MCF 10A (cell line): Measurements from ENCODE around the gene SHQ1. TPM values are rescaled to one million over a fixed set of nuclear protein-coding genes. Genes with fewer than 3 reads are reported as not detected.

Experiments
- BruUV-seq: library from RNA; stranded (reverse); fragments of 400-500 nt; replicated peaks from 2 replicates; lab custom pipeline; 2021; lab: Mats Ljungman, UMichigan
- CTCF ChIA-PET: fragments of 300-600 bp; sonication (Branson Sonifier 250); formaldehyde crosslinking; extraction: SDS; loops from one replicate; lab custom pipeline; 2021; ENCODE audit warnings: antibody characterized with exemption, inconsistent platforms; lab: Yijun Ruan, JAX
- POLR2A ChIA-PET: fragments of 300-600, 350-650 bp; sonication (Branson Sonifier 250); formaldehyde crosslinking; extraction: SDS; loops from one replicate; lab custom pipeline; 2020; ENCODE audit warnings: antibody characterized with exemption, inconsistent platforms; lab: Yijun Ruan, JAX
- DNase-seq: peaks from one replicate; pipeline ENCODE4 v3.0.0-alpha.2; 2018; ENCODE audit not compliant: unreplicated experiment
- H3K27ac Mint-ChIP-seq: one replicate; pipeline ENCODE4 v1.8.0; 2022; ENCODE audit warnings: mild to moderate bottlenecking, low read depth, mixed read lengths; ENCODE audit not compliant: unreplicated experiment
- H3K27me3 Mint-ChIP-seq: one replicate; pipeline ENCODE4 v1.8.0; 2022; ENCODE audit warnings: mixed read lengths; ENCODE audit not compliant: insufficient read depth, unreplicated experiment
- H3K36me3 Mint-ChIP-seq: one replicate; pipeline ENCODE4 v1.8.0; 2022; ENCODE audit warnings: mild to moderate bottlenecking, moderate library complexity, mixed read lengths; ENCODE audit not compliant: insufficient read depth, unreplicated experiment
- H3K4me1 Mint-ChIP-seq: one replicate; pipeline ENCODE4 v1.8.0; 2022; ENCODE audit warnings: mixed read lengths; ENCODE audit not compliant: insufficient read depth, unreplicated experiment
- H3K4me3 Mint-ChIP-seq: one replicate; pipeline ENCODE4 v1.8.0; 2022; ENCODE audit warnings: mild to moderate bottlenecking, moderate library complexity, mixed read lengths; ENCODE audit not compliant: unreplicated experiment
- H3K9me3 Mint-ChIP-seq: one replicate; pipeline ENCODE4 v1.8.0; 2022; ENCODE audit warnings: mixed read lengths; ENCODE audit not compliant: unreplicated experiment
- intact Hi-C: fragments of 100-400 bp; cut with micrococcal nuclease; formaldehyde crosslinking; loops from 2 replicates; pipeline ENCODE4 v1.14.1; 2022
- total RNA-seq: library from RNA; stranded (reverse); gene quantifications from 2 replicates; pipeline ENCODE4 v1.2.3, GENCODE V29; 2022
- TF ChIP-seq, protein P1 (sequence below): fragments of 200-600 bp; IDR thresholded peaks from one replicate; pipeline ENCODE4 v1.8.0; 2022; ENCODE audit warnings: antibody characterized with exemption, mild to moderate bottlenecking; ENCODE audit not compliant: unreplicated experiment

Gene SHQ1
- total RNA-seq, 1 experiment from 2014 or later = 17.4 TPM

DNA sequence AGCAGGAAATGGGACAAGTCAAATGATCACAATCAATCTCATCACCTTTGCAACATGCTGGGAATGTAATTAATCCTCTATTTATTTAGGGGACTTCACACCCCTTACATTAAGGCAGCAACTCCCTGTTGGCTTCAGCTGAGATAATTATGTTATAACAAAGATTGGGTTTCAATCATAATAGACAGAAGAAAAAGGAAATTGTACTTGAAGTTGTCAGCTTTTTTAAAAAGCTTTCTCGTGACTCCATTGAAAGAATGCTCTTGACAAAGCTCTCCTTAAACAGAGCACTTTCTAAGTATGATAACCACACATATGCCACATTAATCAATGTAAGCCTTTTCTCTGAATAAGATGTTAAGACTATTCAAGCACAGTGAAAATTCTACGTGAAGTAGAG, 65.7 kb downstream of the SHQ1 start:
- H3K4me3 Mint-ChIP-seq = no peak overlapping the region
- DNase-seq = no peak
- ChIA-PET CTCF (interaction anchor here (0.5 to 1.4 kb wide), 3 partner anchors 37 to 795 kb away, joined by 3 to 6 read pairs (median 4); no protein-coding TSS in a partner anchor), POLR2A (interaction anchor here (0.6 to 1.2 kb wide), 4 partner anchors 9 to 122 kb away, joined by 3 to 4 read pairs (median 3); no protein-coding TSS in a partner anchor)
- no peaks in the 10 kb centered on the region for H3K27me3 Mint-ChIP-seq
- H3K4me1 Mint-ChIP-seq = no peaks in the 10 kb centered on the region
- H3K27ac Mint-ChIP-seq = no peak overlapping the region
- TF ChIP-seq, protein P1, sequence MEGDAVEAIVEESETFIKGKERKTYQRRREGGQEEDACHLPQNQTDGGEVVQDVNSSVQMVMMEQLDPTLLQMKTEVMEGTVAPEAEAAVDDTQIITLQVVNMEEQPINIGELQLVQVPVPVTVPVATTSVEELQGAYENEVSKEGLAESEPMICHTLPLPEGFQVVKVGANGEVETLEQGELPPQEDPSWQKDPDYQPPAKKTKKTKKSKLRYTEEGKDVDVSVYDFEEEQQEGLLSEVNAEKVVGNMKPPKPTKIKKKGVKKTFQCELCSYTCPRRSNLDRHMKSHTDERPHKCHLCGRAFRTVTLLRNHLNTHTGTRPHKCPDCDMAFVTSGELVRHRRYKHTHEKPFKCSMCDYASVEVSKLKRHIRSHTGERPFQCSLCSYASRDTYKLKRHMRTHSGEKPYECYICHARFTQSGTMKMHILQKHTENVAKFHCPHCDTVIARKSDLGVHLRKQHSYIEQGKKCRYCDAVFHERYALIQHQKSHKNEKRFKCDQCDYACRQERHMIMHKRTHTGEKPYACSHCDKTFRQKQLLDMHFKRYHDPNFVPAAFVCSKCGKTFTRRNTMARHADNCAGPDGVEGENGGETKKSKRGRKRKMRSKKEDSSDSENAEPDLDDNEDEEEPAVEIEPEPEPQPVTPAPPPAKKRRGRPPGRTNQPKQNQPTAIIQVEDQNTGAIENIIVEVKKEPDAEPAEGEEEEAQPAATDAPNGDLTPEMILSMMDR = no peak
- H3K9me3 Mint-ChIP-seq = no peaks in the 10 kb centered on the region
- intact Hi-C loops = no loop called here
- no TSS peak for BruUV-seq
- no peaks in the 10 kb centered on the region for H3K36me3 Mint-ChIP-seq

DNA sequence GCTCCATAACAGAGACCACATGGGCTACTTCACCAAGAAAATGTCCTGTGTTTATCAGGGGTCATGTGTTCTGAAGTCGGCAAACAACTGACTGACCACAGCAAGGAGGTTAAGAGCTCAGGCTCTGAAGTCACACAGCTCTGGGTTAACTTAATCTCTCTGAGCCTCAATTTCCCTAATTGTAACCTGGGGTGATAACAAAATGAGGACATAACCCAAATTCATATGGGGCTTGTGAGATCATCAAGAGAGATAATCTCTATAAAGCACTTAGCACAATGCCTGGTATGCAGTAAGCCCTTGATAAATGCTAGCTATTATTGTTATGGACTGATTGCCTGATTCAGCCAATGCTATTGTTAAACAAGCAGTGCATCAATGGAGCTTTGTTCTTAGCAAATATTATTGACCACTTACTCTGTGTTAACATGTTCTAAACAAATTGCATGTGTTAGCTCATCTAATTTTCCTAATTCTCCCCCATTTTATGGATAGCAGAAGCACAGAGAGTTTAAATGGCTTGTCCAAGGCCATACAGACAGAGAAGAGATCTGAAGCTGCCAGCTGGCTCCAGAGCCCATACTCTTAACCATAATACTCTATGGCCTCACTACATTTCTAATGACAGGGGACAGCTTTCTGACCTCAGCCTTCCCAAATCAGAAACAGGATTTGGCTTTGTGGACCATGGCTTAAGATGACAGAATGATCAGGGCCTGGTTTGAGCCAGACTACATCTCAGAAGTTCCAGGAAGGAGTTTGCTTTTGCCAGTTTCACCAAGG, 78.3 kb downstream of the SHQ1 start:
- CTCF ChIA-PET = interaction anchor here (1.1 to 1.9 kb wide), 2 partner anchors 14 to 104 kb away, joined by 3 to 5 read pairs; no protein-coding TSS in a partner anchor

DNA sequence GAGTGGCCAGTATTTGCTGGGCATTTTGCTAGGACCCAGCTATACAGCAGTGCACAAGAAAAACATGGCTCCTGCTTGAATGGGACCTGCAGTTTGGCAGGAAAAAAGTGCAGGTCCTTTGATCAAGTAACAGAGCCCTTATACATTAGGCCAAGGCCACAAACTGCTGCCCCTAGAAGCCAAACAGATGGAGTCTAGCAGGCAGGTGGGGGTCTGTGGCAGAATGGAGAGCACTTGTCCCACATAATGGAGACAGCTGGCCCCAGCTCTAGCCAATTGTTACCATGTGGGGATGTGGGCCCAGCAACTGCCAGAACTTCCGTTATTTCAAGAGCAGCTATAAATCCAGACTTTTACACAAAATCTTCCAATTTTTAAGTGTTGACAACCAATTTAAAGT, 79.3 kb downstream of the SHQ1 start:
- TF ChIP-seq, protein P1 = no peak
- BruUV-seq = no TSS peak
- no peak for DNase-seq
- no peaks in the 10 kb centered on the region for H3K27me3 Mint-ChIP-seq
- no peak overlapping the region for H3K27ac Mint-ChIP-seq
- intact Hi-C loops = no loop called here
- H3K4me1 Mint-ChIP-seq = no peaks in the 10 kb centered on the region
- ChIA-PET CTCF (interaction anchor here (0.8 to 1.9 kb wide), 3 partner anchors 14 to 103 kb away, joined by 3 to 5 read pairs (median 3); no protein-coding TSS in a partner anchor), POLR2A (interaction anchor here (0.6 kb wide), 1 partner anchor 12 kb away, joined by 4 read pairs; no protein-coding TSS in a partner anchor)
- no peaks in the 10 kb centered on the region for H3K36me3 Mint-ChIP-seq
- no peaks in the 10 kb centered on the region for H3K9me3 Mint-ChIP-seq
- no peak overlapping the region for H3K4me3 Mint-ChIP-seq

More for the DNA sequence above, 78.3 kb downstream of the SHQ1 start:
- Mint-ChIP-seq H3K9me3 (no peaks in the 10 kb centered on the region), H3K27ac (no peak overlapping the region), H3K36me3 (no peaks in the 10 kb centered on the region), H3K27me3 (no peaks in the 10 kb centered on the region), H3K4me1 (no peaks in the 10 kb centered on the region), H3K4me3 (no peak overlapping the region)
- TF ChIP-seq, protein P1 = no peak
- DNase-seq = no peak
- BruUV-seq = no TSS peak
- POLR2A ChIA-PET = interaction anchor here (0.6 kb wide), 1 partner anchor 29 kb away, joined by 3 read pairs; no protein-coding TSS in a partner anchor
- intact Hi-C loops = no loop called here

DNA sequence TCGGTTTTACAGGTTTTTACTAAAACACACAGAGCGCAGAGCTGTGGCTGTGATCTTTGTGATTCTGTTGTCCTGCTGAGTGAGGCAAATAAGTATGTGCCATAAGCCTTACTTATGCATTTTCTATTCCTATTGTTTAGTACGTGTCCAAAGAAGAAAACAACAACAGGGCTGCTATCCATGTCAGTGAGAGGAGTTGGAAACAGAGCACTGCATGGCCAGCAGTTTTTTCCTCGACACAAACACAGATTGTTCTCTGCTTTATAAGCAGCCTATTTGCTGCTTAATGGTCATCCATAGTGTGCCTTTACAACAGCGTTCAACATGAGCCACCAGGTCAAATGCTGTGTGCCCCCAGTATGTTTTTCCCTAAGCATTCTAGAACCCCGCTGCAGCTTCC, 79.8 kb downstream of the SHQ1 start:
- Mint-ChIP-seq H3K27me3 (no peaks in the 10 kb centered on the region), H3K4me1 (no peaks in the 10 kb centered on the region), H3K36me3 (no peaks in the 10 kb centered on the region), H3K27ac (no peak overlapping the region), H3K9me3 (no peaks in the 10 kb centered on the region), H3K4me3 (no peak overlapping the region)
- intact Hi-C loops = no loop called here
- DNase-seq = no peak
- BruUV-seq = no TSS peak
- TF ChIP-seq, protein P1 = no peak
- POLR2A ChIA-PET = interaction anchor here (0.6 kb wide), 2 partner anchors 11 to 331 kb away, joined by 3 to 4 read pairs; no protein-coding TSS in a partner anchor
- CTCF ChIA-PET = interaction anchor here (1.9 kb wide), 1 partner anchor 102 kb away, joined by 5 read pairs; no protein-coding TSS in a partner anchor
